Neural crest cell (in vitro differentiated cells): ENCODE data around the gene RPL36. TPM values are rescaled to one million over a fixed set of nuclear protein-coding genes. Genes with fewer than 3 reads are reported as not detected.

Experiments used
- DNase-seq: peaks from one replicate; pipeline ENCODE4 v3.0.0; 2021; ENCODE audit warnings: low read depth, mixed read lengths, low spot score
- H3K27ac Mint-ChIP-seq: one replicate; pipeline ENCODE4 v1.8.0; 2021; ENCODE audit warnings: mild to moderate bottlenecking, mixed read lengths; ENCODE audit not compliant: unreplicated experiment
- H3K27me3 Mint-ChIP-seq: 2 replicates; pipeline ENCODE4 v1.8.0; 2021; ENCODE audit warnings: low read depth, mild to moderate bottlenecking, mixed read lengths
- H3K36me3 Mint-ChIP-seq: 2 replicates; pipeline ENCODE4 v1.8.0; 2021; ENCODE audit warnings: low read depth, mild to moderate bottlenecking, mixed read lengths
- H3K4me1 Mint-ChIP-seq: 2 replicates; pipeline ENCODE4 v1.8.0; 2021; ENCODE audit warnings: mixed read lengths
- H3K4me3 Mint-ChIP-seq: one replicate; pipeline ENCODE4 v1.8.0; 2021; ENCODE audit warnings: mild to moderate bottlenecking, mixed read lengths
- H3K9me3 Mint-ChIP-seq: 2 replicates; pipeline ENCODE4 v1.8.0; 2021; ENCODE audit warnings: mixed read lengths
- CTCF ChIP-seq: fragments of 200-600 bp; sonication (generic); conservative IDR thresholded peaks from 2 replicates; pipeline ENCODE4 v1.5.0; 2021; ENCODE audit warnings: antibody characterized with exemption, mild to moderate bottlenecking
- total RNA-seq: library from RNA; stranded (reverse); gene quantifications from 2 replicates; pipeline ENCODE4 v1.2.1, GENCODE V29; 2021

Gene RPL36
- total RNA-seq, 1 donor from 2014 or later, result 1,029 TPM

GRCh38 chr19:5707576-5708575, 17.8 kb downstream of the RPL36 start:
- H3K4me3 Mint-ChIP-seq, result no peak overlapping the region
- H3K9me3 Mint-ChIP-seq, result no peaks in the 10 kb centered on the region
- DNase-seq, result no peak
- no peak overlapping the region for H3K27ac Mint-ChIP-seq
- H3K4me1 Mint-ChIP-seq, result no peaks in the 10 kb centered on the region
- no peaks in the 10 kb centered on the region for H3K27me3 Mint-ChIP-seq
- TF ChIP-seq CTCF, result no peak
- peaks cover 6% of the 10 kb centered on the region for H3K36me3 Mint-ChIP-seq

- TF ChIP-seq CTCF, result no peak
- Mint-ChIP-seq H3K9me3 (no peaks in the 10 kb centered on the region), H3K4me3 (no peak overlapping the region), H3K27ac (no peak overlapping the region), H3K36me3 (no peaks in the 10 kb centered on the region), H3K4me1 (peaks cover 3% of the 10 kb centered on the region), H3K27me3 (no peaks in the 10 kb centered on the region)
- DNase-seq, result no peak
These were observed 20.9 kb downstream of the RPL36 start for GRCh38 chr19:5711025-5711424.

GRCh38 chr19:5711713-5712161, 21.6 kb downstream of the RPL36 start:
- Mint-ChIP-seq H3K27ac (no peak overlapping the region), H3K9me3 (no peaks in the 10 kb centered on the region), H3K4me1 (peaks cover 3% of the 10 kb centered on the region), H3K27me3 (no peaks in the 10 kb centered on the region), H3K4me3 (no peak overlapping the region), H3K36me3 (no peaks in the 10 kb centered on the region)
- DNase-seq, result no peak
- TF ChIP-seq CTCF, result no peak

- no peak for DNase-seq
- H3K4me1 Mint-ChIP-seq, result peaks cover 3% of the 10 kb centered on the region
- no peak overlapping the region for H3K4me3 Mint-ChIP-seq
- H3K36me3 Mint-ChIP-seq, result no peaks in the 10 kb centered on the region
- no peaks in the 10 kb centered on the region for H3K9me3 Mint-ChIP-seq
- no peak overlapping the region for H3K27ac Mint-ChIP-seq
- no peak for TF ChIP-seq CTCF
- no peaks in the 10 kb centered on the region for H3K27me3 Mint-ChIP-seq
These were observed 23.1 kb downstream of the RPL36 start for GRCh38 chr19:5713228-5713627.

- no peaks in the 10 kb centered on the region for H3K27me3 Mint-ChIP-seq
- peaks cover 13% of the 10 kb centered on the region for H3K4me1 Mint-ChIP-seq
- H3K9me3 Mint-ChIP-seq, result no peaks in the 10 kb centered on the region
- H3K36me3 Mint-ChIP-seq, result no peaks in the 10 kb centered on the region
- no peak for DNase-seq
- H3K27ac Mint-ChIP-seq, result no peak overlapping the region
- H3K4me3 Mint-ChIP-seq, result no peak overlapping the region
- TF ChIP-seq CTCF, result no peak
These were observed 24.7 kb downstream of the RPL36 start for GRCh38 chr19:5714816-5715215.
